HEK293 (cell line): ENCODE measurements around the gene CFAP46.

Experiments
- ATF2 ChIP-seq: fragments of 450-650 bp; formaldehyde crosslinking; IDR thresholded peaks from 2 replicates; pipeline ENCODE4 v1.5.1; 2016; ENCODE audit warnings: missing biosample characterization, missing genetic modification characterization, low read depth
- CTCF ChIP-seq: fragments of 450-650 bp; formaldehyde crosslinking; IDR thresholded peaks from 2 replicates; pipeline ENCODE4 v1.5.1; 2016; ENCODE audit warnings: missing biosample characterization, missing genetic modification characterization
- YY1 ChIP-seq: fragments of 450-650 bp; formaldehyde crosslinking; IDR thresholded peaks from 2 replicates; pipeline ENCODE4 v1.5.1; 2018; ENCODE audit warnings: missing biosample characterization, missing genetic modification characterization
- ZBTB49 ChIP-seq: fragments of 450-650 bp; formaldehyde crosslinking; IDR thresholded peaks from 2 replicates; pipeline ENCODE4 v1.5.1; 2016; ENCODE audit warnings: missing biosample characterization, missing genetic modification characterization, low read depth
- ZFP3 ChIP-seq: fragments of 450-650 bp; formaldehyde crosslinking; IDR thresholded peaks from 2 replicates; pipeline ENCODE4 v1.5.1; 2016; ENCODE audit warnings: low read depth, missing biosample characterization, missing genetic modification characterization
- ZNF23 ChIP-seq: fragments of 450-650 bp; formaldehyde crosslinking; IDR thresholded peaks from 2 replicates; pipeline ENCODE4 v1.5.1; 2016; ENCODE audit warnings: missing biosample characterization, missing genetic modification characterization, borderline replicate concordance
- ZNF341 ChIP-seq: fragments of 450-650 bp; formaldehyde crosslinking; IDR thresholded peaks from 2 replicates; pipeline ENCODE4; 2016; ENCODE audit warnings: low read depth, missing biosample characterization, missing genetic modification characterization
- ZNF350 ChIP-seq: fragments of 450-650 bp; formaldehyde crosslinking; IDR thresholded peaks from 2 replicates; pipeline ENCODE4 v1.5.0; 2017; ENCODE audit warnings: missing biosample characterization, mild to moderate bottlenecking, missing genetic modification characterization
- ZNF449 ChIP-seq: fragments of 450-650 bp; formaldehyde crosslinking; IDR thresholded peaks from 2 replicates; pipeline ENCODE4 v1.5.1; 2017; ENCODE audit warnings: missing biosample characterization, mild to moderate bottlenecking, missing genetic modification characterization, moderate library complexity
- ZNF530 ChIP-seq: fragments of 450-650 bp; formaldehyde crosslinking; IDR thresholded peaks from 2 replicates; pipeline ENCODE4 v1.5.1; 2016; ENCODE audit warnings: low read depth, missing biosample characterization, missing genetic modification characterization
- ZNF660 ChIP-seq: fragments of 450-650 bp; IDR thresholded peaks from 2 replicates; pipeline ENCODE4 v1.5.1; 2018; ENCODE audit warnings: missing biosample characterization, mild to moderate bottlenecking, missing genetic modification characterization

GRCh38 chr10:132929953-132930548, 12.3 kb downstream of the CFAP46 start:
- TF ChIP-seq ATF2 (tag by site-specific recombination) (no peak), ZNF530 (tag by site-specific recombination) (no peak), CTCF (tag by site-specific recombination) (no peak), YY1 (tag by site-specific recombination) (no peak), ZNF23 (no peak), ZFP3 (tag by site-specific recombination) (no peak), ZNF660 (tag by site-specific recombination) (no peak), ZNF350 (tag by site-specific recombination) (no peak), ZBTB49 (tag by site-specific recombination) (no peak), ZNF341 (tag by site-specific recombination) (no peak), ZNF449 (tag by site-specific recombination) (no peak)
